ENCODE data around the gene DRD2.

The DRD2 gene

GRCh38 chr11:113373306-113373705 lies 101.9 kb downstream of the DRD2 start:
- Histone ChIP-seq H3K36me3 (ENCODE audit: control insufficient read depth in 2 of 2, insufficient read depth in 2 of 2, low read length in 2 of 2) (peaks cover 0 to 6% of the 10 kb centered on the region in 2 donors), H3K27me3 (ENCODE audit: control insufficient read depth in 1 of 2, insufficient read depth in 2 of 2, low read length in 2 of 2) (no peaks in the 10 kb centered on the region), H3K9ac (ENCODE audit: low read length in 2 of 2) (no peak overlapping the region), H3K27ac (ENCODE audit: low read length) (no peak overlapping the region), H3K4me1 (ENCODE audit: control insufficient read depth, insufficient read depth, low read length) (no peaks in the 10 kb centered on the region), H3K4me3 (ENCODE audit: low read length in 2 of 2) (no peak overlapping the region), H3K9me3 (ENCODE audit: control insufficient read depth in 2 of 2, low read length in 2 of 2) (no peaks in the 10 kb centered on the region)

GRCh38 chr11:113372309-113372708 lies 102.9 kb downstream of the DRD2 start:
- Histone ChIP-seq H3K27ac (ENCODE audit: low read length) (no peak overlapping the region), H3K4me1 (ENCODE audit: control insufficient read depth, insufficient read depth, low read length) (no peaks in the 10 kb centered on the region), H3K9me3 (ENCODE audit: control insufficient read depth in 2 of 2, low read length in 2 of 2) (no peaks in the 10 kb centered on the region), H3K27me3 (ENCODE audit: control insufficient read depth in 1 of 2, insufficient read depth in 2 of 2, low read length in 2 of 2) (no peaks in the 10 kb centered on the region), H3K4me3 (ENCODE audit: low read length in 2 of 2) (no peak overlapping the region), H3K9ac (ENCODE audit: low read length in 2 of 2) (no peak overlapping the region), H3K36me3 (ENCODE audit: control insufficient read depth in 2 of 2, insufficient read depth in 2 of 2, low read length in 2 of 2) (peaks cover 0 to 15% of the 10 kb centered on the region in 2 donors)

- Histone ChIP-seq H3K9me3 (ENCODE audit: control insufficient read depth in 2 of 2, low read length in 2 of 2) (no peaks in the 10 kb centered on the region), H3K4me1 (ENCODE audit: control insufficient read depth, insufficient read depth, low read length) (no peaks in the 10 kb centered on the region), H3K36me3 (ENCODE audit: control insufficient read depth in 2 of 2, insufficient read depth in 2 of 2, low read length in 2 of 2) (peaks cover 7 to 26% of the 10 kb centered on the region in 2 donors), H3K9ac (ENCODE audit: low read length in 2 of 2) (no peak overlapping the region), H3K4me3 (ENCODE audit: low read length in 2 of 2) (no peak overlapping the region), H3K27me3 (ENCODE audit: control insufficient read depth in 1 of 2, insufficient read depth in 2 of 2, low read length in 2 of 2) (no peaks in the 10 kb centered on the region), H3K27ac (ENCODE audit: low read length) (no peak overlapping the region)
These were observed 104.6 kb downstream of the DRD2 start for GRCh38 chr11:113370634-113371033.

- H3K9ac ChIP-seq (ENCODE audit: low read length in 2 of 2): no peak overlapping the region
- peaks cover 10 to 38% of the 10 kb centered on the region in 2 donors for H3K36me3 ChIP-seq (ENCODE audit: control insufficient read depth in 2 of 2, insufficient read depth in 2 of 2, low read length in 2 of 2)
- H3K27ac ChIP-seq (ENCODE audit: low read length): no peak overlapping the region
- no peaks in the 10 kb centered on the region for H3K4me1 ChIP-seq (ENCODE audit: control insufficient read depth, insufficient read depth, low read length)
- no peak overlapping the region for H3K4me3 ChIP-seq (ENCODE audit: low read length in 2 of 2)
- no peaks in the 10 kb centered on the region for H3K27me3 ChIP-seq (ENCODE audit: control insufficient read depth in 1 of 2, insufficient read depth in 2 of 2, low read length in 2 of 2)
- no peaks in the 10 kb centered on the region for H3K9me3 ChIP-seq (ENCODE audit: control insufficient read depth in 2 of 2, low read length in 2 of 2)
These were observed 105.8 kb downstream of the DRD2 start for GRCh38 chr11:113369411-113369810.

GRCh38 chr11:113365895-113366294 lies 109.3 kb downstream of the DRD2 start:
- peaks cover 13 to 62% of the 10 kb centered on the region in 2 donors for H3K36me3 ChIP-seq (ENCODE audit: control insufficient read depth in 2 of 2, insufficient read depth in 2 of 2, low read length in 2 of 2)
- no peaks in the 10 kb centered on the region for H3K9me3 ChIP-seq (ENCODE audit: control insufficient read depth in 2 of 2, low read length in 2 of 2)
- no peak overlapping the region for H3K9ac ChIP-seq (ENCODE audit: low read length in 2 of 2)
- H3K27me3 ChIP-seq (ENCODE audit: control insufficient read depth in 1 of 2, insufficient read depth in 2 of 2, low read length in 2 of 2): no peaks in the 10 kb centered on the region
- H3K27ac ChIP-seq (ENCODE audit: low read length): no peak overlapping the region
- no peak overlapping the region for H3K4me3 ChIP-seq (ENCODE audit: low read length in 2 of 2)
- no peaks in the 10 kb centered on the region for H3K4me1 ChIP-seq (ENCODE audit: control insufficient read depth, insufficient read depth, low read length)

GRCh38 chr11:113363996-113364641 lies 111.1 kb downstream of the DRD2 start:
- Histone ChIP-seq H3K4me1 (ENCODE audit: control insufficient read depth, insufficient read depth, low read length) (no peaks in the 10 kb centered on the region), H3K4me3 (ENCODE audit: low read length in 2 of 2) (no peak overlapping the region), H3K9me3 (ENCODE audit: control insufficient read depth in 2 of 2, low read length in 2 of 2) (no peaks in the 10 kb centered on the region), H3K9ac (ENCODE audit: low read length in 2 of 2) (no peak overlapping the region), H3K27me3 (ENCODE audit: control insufficient read depth in 1 of 2, insufficient read depth in 2 of 2, low read length in 2 of 2) (no peaks in the 10 kb centered on the region), H3K27ac (ENCODE audit: low read length) (no peak overlapping the region), H3K36me3 (ENCODE audit: control insufficient read depth in 2 of 2, insufficient read depth in 2 of 2, low read length in 2 of 2) (peaks cover 23 to 77% of the 10 kb centered on the region in 2 donors)

GRCh38 chr11:113363406-113363805 lies 111.8 kb downstream of the DRD2 start:
- H3K4me3 ChIP-seq (ENCODE audit: low read length in 2 of 2): no peak overlapping the region
- H3K27me3 ChIP-seq (ENCODE audit: control insufficient read depth in 1 of 2, insufficient read depth in 2 of 2, low read length in 2 of 2): no peaks in the 10 kb centered on the region
- no peaks in the 10 kb centered on the region for H3K4me1 ChIP-seq (ENCODE audit: control insufficient read depth, insufficient read depth, low read length)
- no peak overlapping the region for H3K27ac ChIP-seq (ENCODE audit: low read length)
- H3K9ac ChIP-seq (ENCODE audit: low read length in 2 of 2): no peak overlapping the region
- peaks cover 29 to 81% of the 10 kb centered on the region in 2 donors for H3K36me3 ChIP-seq (ENCODE audit: control insufficient read depth in 2 of 2, insufficient read depth in 2 of 2, low read length in 2 of 2)
- H3K9me3 ChIP-seq (ENCODE audit: control insufficient read depth in 2 of 2, low read length in 2 of 2): no peaks in the 10 kb centered on the region
